AG08396 (cell line): ENCODE data around the gene HBG1.
"Not testable (repeated sequence)": the region's sequence is repeated elsewhere in the genome, so short reads cannot be mapped to it uniquely, and the experiment has no call there.

ENCODE experiments used
- DNase-seq: peaks from one replicate; pipeline ENCODE4 v3.0.0; 2012; ENCODE audit warnings: low spot score, mixed read lengths

The HBG1 gene

GRCh38 chr11:5277807-5278382, 28.2 kb upstream of the HBG1 start:
- no peak for DNase-seq

DNA sequence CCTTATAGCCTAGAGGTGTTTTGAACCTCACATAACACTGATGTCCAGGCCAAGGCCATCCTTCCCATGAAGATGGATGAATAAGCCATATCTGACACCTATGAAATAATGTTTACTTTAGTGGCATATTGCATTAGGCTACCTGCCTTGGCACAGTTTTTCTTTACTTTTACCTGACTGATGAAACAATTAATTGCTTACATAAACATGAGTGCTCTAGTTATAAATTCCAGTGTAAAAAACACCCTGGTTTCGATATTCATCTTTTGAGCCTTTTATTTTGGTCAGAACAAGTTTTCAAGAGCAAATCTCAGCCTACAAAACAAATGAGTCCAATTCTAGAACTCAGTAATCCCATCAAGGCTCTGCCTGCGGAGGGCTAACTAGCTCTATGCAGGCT, 27.0 kb upstream of the HBG1 start:
- DNase-seq, result no peak

DNA sequence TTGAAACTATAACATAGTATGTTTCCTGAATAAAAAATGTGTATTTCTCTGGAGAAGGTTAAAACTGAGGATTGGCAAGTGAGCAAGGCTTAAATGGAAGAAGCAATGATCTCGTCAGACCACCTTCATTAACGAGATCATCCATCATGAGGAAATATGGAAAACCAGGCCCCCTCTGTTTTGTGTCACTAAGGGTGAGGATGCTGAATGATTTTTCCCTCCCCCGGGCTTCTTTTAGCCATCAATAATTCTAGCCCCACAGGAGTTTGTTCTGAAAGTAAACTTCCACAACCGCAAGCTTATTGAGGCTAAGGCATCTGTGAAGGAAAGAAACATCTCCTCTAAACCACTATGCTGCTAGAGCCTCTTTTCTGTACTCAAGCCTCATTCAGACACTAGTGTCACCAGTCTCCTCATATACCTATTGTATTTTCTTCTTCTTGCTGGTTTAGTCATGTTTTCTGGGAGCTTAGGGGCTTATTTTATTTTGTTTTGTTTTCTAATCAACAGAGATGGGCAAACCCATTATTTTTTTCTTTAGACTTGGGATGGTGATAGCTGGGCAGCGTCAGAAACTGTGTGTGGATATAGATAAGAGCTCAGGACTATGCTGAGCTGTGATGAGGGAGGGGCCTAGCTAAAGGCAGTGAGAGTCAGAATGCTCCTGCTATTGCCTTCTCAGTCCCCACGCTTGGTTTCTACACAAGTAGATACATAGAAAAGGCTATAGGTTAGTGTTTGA, 25.9 kb upstream of the HBG1 start:
- no peak for DNase-seq

DNA sequence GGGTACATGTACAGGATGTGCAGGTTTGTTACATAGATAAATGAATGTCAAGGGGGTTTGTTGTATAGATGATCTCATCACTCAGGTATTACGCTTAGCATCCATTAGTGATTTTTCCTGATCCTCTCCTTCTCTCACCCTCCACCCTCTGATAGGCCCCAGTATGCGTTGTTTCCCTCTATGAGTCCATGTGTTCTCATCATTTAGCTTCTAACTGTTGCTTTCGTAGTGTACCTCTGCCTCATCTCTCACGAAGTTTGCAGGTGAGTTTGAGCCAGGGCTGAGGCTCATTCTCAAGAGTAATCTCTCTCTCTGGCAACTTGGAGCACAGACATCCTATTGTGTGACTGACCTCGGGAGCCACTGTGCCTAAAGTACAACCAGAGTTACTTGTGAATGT, 24.7 kb upstream of the HBG1 start:
- no peak for DNase-seq

- no peak for DNase-seq
Observed at GRCh38 chr11:5272395-5273017, 22.8 kb upstream of the HBG1 start.

GRCh38 chr11:5269715-5270147, 20.1 kb upstream of the HBG1 start, which contains the start of gene HBE1:
Gene HBE1, minus strand, starts transcription at chr11:5269945. Its CDS starts 55 bp downstream, at chr11:5269890.
- no peak for DNase-seq

DNA sequence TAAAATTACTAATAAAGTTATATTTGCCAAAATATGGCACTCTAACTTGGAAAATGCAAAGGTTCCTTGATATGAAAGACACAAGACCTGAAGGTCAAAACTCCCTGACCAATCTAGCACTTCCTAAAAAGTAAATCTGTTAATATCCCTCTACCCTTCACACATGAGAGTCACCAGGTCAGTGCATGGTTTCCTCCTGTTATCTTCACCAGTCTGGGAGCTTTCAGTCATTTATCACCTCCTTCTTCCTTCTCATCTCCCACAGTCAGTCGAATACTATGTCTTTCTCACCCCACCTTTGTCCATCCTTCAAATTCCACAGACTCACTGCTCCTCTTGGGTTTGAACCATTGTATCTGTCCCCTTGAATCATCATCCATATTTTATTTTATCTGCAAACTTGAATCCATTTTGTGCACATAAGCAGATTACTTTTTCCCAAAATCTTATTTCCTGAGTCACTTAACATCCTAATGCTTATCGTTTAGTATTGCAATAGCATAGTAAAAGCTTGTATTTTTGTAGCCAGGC, 17.4 kb upstream of the HBG1 start:
- DNase-seq, result no peak

GRCh38 chr11:5266609-5267008, 17.0 kb upstream of the HBG1 start:
- no peak for DNase-seq

GRCh38 chr11:5265832-5266231, 16.2 kb upstream of the HBG1 start:
- DNase-seq, result no peak

- no peak for DNase-seq
Observed at GRCh38 chr11:5258543-5259262, 9.0 kb upstream of the HBG1 start.

DNA sequence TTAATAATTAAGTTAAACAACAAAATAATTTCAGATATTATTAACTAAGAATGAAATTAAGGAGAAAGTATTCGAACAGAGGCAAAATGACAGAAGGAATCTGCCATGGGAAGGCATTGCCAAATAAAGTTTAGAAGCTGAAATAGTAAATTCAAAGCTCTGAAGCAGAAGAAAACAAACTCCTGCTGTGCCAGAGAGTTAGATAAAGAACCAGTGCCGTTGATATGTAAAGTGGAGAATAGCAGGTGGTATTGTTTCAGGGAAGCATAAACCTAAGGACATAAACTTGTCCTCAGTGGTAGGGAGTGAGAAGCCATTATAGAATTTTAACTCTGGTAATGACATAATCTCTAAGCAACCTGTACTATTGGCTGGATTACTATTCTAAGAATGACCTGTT, 7.6 kb upstream of the HBG1 start:
- DNase-seq, result no peak

- DNase-seq, result not testable (repeated sequence)
Observed at GRCh38 chr11:5254646-5255413, 5.2 kb upstream of the HBG1 start, which contains the start of gene HBG2. Gene HBG2, minus strand, starts transcription at chr11:5254781. Its CDS starts 53 bp downstream, at chr11:5254728.

DNA sequence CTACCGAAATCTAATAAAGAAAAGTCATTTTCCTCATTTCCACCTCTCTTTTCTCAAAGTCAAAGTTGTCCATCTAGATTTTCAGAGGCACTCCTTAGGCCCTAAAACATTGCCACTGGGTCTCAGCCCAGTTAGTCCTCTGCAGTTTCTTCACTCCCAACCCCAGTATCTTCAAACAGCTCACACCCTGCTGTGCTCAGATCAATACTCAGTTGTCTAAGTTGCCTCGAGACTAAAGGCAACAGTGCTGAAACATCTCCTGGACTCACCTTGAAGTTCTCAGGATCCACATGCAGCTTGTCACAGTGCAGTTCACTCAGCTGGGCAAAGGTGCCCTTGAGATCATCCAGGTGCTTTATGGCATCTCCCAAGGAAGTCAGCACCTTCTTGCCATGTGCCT, 4.4 kb upstream of the HBG1 start:
- DNase-seq, result not testable (repeated sequence)

- DNase-seq, result not testable (repeated sequence)
Observed at GRCh38 chr11:5253440-5253839, 3.8 kb upstream of the HBG1 start.

DNA sequence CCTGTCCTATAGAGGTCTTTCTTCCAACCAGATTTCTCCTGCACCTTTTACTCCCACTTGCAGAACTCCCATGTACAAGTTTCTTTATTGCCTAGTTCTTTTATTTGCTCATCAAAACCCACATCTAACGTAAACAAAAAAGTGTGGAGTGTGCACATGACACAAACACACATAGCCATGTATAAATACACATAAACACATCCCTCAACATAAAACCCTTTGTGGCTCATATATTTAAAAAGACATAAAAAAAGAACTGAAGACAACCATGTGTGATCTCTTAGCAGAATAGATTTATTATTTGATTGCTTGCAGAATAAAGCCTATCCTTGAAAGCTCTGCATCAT, 3.2 kb upstream of the HBG1 start:
- DNase-seq, result no peak

DNA sequence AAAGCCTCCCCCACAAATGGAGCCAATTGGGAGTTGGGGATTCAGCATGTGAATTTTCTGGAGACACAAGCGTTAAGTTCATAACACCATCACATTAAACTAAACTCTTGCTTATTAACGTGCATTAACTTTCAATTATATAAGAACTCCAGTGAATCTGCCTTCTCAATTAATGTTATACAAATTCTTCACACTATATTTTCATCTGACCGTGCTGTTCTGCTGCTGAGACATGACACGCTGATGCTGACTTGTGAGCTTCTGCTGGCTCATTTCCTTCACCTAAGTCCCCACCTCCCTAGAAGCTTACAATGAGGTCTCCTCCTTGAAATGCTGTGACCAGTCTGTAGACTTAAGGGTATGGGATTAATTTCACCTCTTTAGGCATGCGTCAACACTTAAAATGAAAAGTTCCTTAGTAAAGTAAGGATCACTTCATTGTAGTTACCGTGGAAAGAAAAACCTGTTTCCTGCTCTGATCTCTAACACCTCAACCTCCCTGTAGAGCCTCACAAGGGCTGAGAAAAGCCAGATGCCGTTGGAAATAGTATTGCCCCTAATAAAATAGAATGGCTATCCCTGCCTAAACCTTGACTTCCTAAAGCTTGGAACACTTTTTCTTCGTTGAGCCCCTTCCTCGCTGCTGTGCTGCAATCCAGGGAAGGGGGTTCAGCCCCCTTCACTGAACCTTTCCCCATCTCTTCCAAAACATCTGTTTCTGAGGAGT, 2.7 kb upstream of the HBG1 start:
- no peak for DNase-seq

DNA sequence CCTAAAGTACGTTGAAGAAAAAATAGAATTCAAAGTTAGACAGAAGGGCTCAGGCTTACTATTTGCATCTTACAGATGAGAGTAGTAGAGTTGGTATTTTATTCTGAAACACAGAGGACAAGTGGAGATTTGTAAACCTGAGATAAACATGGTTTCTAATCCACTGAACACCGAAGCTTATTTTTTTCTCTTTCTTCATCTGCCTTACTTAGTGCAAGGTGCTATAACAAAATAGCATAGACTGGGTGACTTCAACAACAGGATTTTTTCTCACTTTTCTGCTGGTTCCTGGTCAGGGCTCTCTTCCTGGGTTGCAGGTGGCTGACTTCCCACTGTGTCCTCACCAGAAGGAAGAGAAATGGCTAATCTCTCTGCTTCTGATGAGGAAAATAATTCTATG, 2.1 kb upstream of the HBG1 start:
- DNase-seq, result no peak

DNA sequence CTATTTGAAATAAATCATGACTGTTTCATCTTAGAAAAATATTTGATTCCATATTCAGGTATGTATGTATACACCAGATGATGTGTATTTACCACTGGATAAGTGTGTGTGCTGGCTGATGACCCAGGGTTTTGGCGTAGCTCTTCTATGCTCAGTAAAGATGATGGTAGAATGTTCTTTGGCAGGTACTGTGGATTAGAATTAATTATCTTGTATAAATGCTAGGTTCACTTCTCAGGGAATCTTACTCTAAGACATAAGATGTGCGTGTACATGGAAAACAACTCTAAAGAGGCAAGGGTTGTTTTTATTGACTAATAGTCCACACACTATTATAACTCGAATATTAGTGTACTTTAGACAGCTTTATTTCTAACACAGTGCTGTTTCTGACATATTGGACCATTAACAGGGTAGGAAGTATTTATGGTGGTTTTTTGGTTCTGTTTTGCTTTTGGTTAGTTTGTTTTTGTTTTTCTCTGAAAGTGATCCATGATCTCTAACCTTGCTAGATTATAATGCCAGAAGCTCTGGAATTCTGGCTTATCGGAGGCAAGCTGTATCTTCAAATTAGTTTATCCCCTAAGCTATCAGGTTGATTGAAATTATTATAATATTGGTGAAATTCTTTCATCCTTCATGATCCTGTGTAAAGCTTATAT, 1.0 kb upstream of the HBG1 start:
- DNase-seq, result no peak

- not testable (repeated sequence) for DNase-seq
Observed at GRCh38 chr11:5248498-5248897, 1.2 kb downstream of the HBG1 start.

DNA sequence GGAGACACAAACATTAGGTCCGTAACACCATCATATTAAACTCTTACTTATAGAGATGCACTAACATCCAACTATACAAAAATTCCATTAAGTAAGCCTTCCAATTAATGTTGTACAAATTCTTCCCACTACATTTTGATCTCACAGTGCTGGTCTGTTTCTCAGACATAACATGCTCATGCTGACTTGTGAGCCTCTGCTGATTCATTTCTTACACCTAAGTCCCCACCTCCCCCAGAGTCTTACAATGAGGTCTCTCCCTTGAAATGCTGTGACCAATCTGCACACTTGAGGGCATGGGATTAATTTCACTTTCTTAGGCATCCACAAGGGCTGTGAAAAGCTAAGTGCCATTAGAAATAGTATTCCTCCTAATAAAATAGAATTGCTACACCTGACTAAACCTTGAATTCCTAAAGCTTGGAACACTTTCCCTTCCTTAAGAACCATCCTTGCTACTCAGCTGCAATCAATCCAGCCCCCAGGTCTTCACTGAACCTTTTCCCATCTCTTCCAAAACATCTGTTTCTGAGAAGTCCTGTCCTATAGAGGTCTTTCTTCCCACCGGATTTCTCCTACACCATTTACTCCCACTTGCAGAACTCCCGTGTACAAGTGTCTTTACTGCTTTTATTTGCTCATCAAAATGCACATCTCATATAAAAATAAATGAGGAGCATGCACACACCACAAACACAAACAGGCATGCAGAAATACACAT, 2.0 kb downstream of the HBG1 start:
- no peak for DNase-seq
